Activated CD4-positive, alpha-beta T cell treated with anti-CD3 and anti-CD28 coated beads for 36 hours (primary cell): ENCODE results near the gene SC5D. TPM values are rescaled to one million over a fixed set of nuclear protein-coding genes. Genes with fewer than 3 reads are reported as not detected.

Source experiments
- ATAC-seq: fragments of 200-7000 bp; cut with Tn5 transposase; one replicate; pipeline ENCODE4 v1.10.0; 2021; ENCODE audit warnings: mild to moderate bottlenecking, moderate library complexity
- CTCF ChIA-PET: fragments of 350-600 bp; sonication (Branson Sonifier 250); formaldehyde crosslinking; loops from one replicate; lab custom pipeline; 2021; ENCODE audit warnings: antibody characterized with exemption; lab: Charles Lee
- POLR2A ChIA-PET: fragments of 350-600 bp; sonication (Branson Sonifier 250); formaldehyde crosslinking; loops from one replicate; lab custom pipeline; 2021; ENCODE audit warnings: antibody characterized with exemption, inconsistent platforms; lab: Charles Lee
- DNase-seq: peaks from one replicate; pipeline ENCODE4 v3.0.0-alpha.2; 2020
- H3K27ac Mint-ChIP-seq: one replicate; pipeline ENCODE4 v1.8.0; 2021; ENCODE audit warnings: mixed read lengths
- H3K27me3 Mint-ChIP-seq: one replicate; pipeline ENCODE4 v1.8.0; 2021; ENCODE audit warnings: mixed read lengths
- H3K36me3 Mint-ChIP-seq: one replicate; pipeline ENCODE4 v1.8.0; 2021; ENCODE audit warnings: low read depth, mixed read lengths
- H3K4me1 Mint-ChIP-seq: one replicate; pipeline ENCODE4 v1.8.0; 2021; ENCODE audit warnings: mixed read lengths
- H3K4me3 Mint-ChIP-seq: one replicate; pipeline ENCODE4 v1.8.0; 2021; ENCODE audit warnings: mild to moderate bottlenecking, moderate library complexity, mixed read lengths
- H3K9me3 Mint-ChIP-seq: one replicate; pipeline ENCODE4 v1.8.0; 2021; ENCODE audit warnings: low read depth, mixed read lengths
- intact Hi-C, 2 experiments: fragments of 100-400 bp; cut with DNase I in 1 of 2; cut with micrococcal nuclease in 1 of 2; formaldehyde crosslinking; loops; one replicate each; pipeline versions ENCODE4 v1.14.2 to v1.15.1; 2022 to 2024; cut with DNase I, micrococcal nuclease
- total RNA-seq, 2 experiments: library from RNA; stranded (reverse); gene quantifications; one replicate each; pipeline ENCODE4 v1.2.3, GENCODE V29; 2021

The SC5D gene, protein sequence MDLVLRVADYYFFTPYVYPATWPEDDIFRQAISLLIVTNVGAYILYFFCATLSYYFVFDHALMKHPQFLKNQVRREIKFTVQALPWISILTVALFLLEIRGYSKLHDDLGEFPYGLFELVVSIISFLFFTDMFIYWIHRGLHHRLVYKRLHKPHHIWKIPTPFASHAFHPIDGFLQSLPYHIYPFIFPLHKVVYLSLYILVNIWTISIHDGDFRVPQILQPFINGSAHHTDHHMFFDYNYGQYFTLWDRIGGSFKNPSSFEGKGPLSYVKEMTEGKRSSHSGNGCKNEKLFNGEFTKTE
- total RNA-seq = 10 to 100 TPM; 22.3 to 29.9 TPM

DNA sequence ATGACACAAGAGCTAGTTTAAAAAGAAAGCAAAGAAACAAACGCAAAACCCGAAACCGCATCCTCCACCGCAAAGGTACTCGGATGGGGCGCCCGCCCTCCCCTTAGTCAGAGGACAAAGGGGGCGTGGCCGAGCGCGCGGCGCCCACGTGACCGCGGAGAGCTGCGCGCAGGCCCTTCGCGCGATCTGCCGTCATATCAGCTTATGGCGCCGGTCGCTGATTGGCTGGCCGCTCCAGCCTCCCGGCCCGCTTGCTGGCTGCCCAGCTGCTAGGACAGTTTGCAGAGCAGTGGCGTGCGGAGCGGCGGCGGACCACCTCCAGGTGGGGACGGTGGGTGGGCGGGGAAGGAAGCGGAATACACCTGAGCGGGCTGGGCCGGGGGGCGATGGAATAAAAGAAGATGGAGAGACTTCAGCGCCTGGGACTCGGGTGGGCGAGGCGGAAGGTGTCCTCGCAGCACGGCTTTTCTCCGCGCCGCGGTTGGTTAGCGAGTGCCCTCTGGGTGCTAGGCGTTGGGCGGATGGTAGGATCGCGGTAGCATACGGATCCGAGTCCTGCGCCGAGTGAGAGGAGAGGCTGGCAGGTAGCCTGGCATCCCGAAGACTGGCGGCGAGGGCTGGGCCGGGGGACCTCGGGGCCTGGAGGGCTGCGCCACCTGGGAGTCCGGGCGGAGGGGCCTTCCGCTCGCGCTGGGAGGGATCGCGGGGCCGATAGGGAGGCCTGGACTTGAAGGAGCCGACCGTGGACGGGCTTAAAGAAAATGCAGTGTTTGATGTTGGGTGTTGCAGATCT is at the start of gene SC5D:
Gene SC5D, plus strand, starts transcription at position 277 of the 793 bp plus-strand sequence. CDS start 10,605 bp downstream, outside the sequence.
- intact Hi-C loops = loop anchor here (1.0 to 5.0 kb wide), 7 partner anchors 44 to 1768 kb away; partner anchors contain the start of gene ARHGEF12 (in 1 of the 2)
- Mint-ChIP-seq H3K36me3 (peaks cover 6% of the 10 kb centered on the region), H3K27me3 (no peaks in the 10 kb centered on the region), H3K9me3 (no peaks in the 10 kb centered on the region), H3K4me3 (peak within 1 kb of the TSS; percentile 81), H3K27ac (peak within 1 kb of the TSS; percentile 91), H3K4me1 (peaks cover 36% of the 10 kb centered on the region)
- CTCF ChIA-PET = interaction anchor here (0.6 to 1.4 kb wide), 7 partner anchors 8 to 1364 kb away, joined by 3 to 7 read pairs (median 3); no protein-coding TSS in a partner anchor
- peak; percentile 95 for ATAC-seq
- DNase-seq = peak; percentile 97
- POLR2A ChIA-PET = interaction anchor here (0.8 to 1.2 kb wide), 3 partner anchors 12 to 175 kb away, joined by 4 to 6 read pairs (median 5); no protein-coding TSS in a partner anchor

DNA sequence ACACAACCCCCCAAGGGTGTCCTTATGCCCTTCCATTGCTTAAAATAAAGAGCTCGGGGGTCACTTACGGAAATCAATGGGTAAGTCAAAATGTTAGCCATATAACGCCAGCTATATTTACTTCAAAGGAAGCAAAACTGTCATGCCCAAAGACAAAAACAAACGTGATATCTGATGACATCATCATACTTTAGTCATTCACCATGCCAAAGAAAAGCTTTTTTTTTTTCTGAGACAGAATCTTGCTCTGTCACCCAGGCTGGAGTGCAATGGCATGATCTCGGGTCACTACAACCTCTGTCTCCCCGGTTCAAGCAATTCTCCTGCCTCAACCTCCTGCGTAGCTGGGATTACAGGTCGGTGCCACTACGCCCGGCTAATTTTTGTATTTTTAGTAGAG is 47.7 kb upstream of the SC5D start:
- ChIA-PET CTCF (interaction anchor here (0.7 to 1.1 kb wide), 2 partner anchors 12 to 13 kb away, joined by 3 read pairs; no protein-coding TSS in a partner anchor), POLR2A (no interaction called here)
- Mint-ChIP-seq H3K4me1 (peaks cover 5% of the 10 kb centered on the region), H3K9me3 (no peaks in the 10 kb centered on the region), H3K36me3 (no peaks in the 10 kb centered on the region), H3K4me3 (no peak overlapping the region), H3K27ac (no peak overlapping the region), H3K27me3 (peaks cover 2% of the 10 kb centered on the region)
- intact Hi-C loops = loop anchor here in 1 of 2 experiments (5.0 kb wide), 1 partner anchor 47 kb away; the partner anchor contains the start of gene SC5D
- no peak for DNase-seq
- no peak for ATAC-seq

DNA sequence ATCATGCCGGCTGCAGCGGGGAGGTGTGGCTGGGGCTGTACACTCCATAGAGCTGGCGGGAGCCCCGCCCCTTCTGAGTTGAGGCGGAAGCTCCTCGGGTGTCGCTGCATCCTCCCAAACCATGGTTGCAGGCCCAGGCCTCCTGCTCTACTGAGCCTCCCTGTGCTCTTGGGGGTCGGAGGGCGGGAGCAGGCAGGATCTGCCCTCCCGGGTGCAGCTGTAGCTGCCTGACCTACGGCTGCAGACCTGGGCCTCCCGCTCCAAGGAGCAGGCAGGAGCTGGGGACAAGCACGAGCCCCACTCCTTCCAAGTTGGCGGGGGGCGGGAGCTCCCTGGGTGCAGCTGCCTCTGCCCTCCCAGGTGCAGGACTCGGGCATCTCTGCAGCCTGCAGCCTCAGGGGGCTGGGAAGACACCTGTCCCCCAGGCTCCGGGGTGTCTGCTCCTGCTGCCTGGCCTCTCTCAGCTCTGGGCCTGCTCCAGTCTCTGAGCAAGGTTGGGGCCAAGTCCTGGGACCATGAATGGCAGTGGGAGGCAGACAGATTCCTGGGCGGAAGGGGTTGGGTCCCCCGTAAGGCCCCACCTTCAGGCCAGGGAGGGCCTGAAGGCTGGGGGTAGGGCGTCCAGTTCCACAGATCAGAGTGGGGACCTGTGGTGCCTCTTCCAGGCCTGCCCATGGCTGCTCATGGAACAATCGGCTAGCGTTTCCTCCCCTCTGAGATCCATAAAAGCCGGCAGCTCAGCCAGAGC is 46.4 kb upstream of the SC5D start:
- Mint-ChIP-seq H3K27me3 (peaks cover 4% of the 10 kb centered on the region), H3K4me1 (peaks cover 5% of the 10 kb centered on the region)
- CTCF ChIA-PET = interaction anchor here (0.6 to 1.4 kb wide), 3 partner anchors 9 to 1566 kb away, joined by 3 to 4 read pairs (median 4); no protein-coding TSS in a partner anchor

DNA sequence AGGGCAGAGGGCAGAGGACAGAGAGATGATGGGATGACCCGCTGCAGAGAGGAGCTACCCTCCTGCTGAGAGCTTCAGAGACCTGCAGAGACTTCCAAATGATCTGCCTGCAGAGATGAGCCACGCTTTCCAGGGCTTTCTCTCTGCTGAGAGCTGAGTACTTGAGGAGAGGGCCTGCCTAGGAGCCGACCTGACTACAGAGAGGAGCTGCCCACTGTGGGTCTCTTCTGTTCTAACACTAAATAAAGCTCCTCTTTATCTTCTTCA is 45.9 kb upstream of the SC5D start:
- Mint-ChIP-seq H3K27ac (no peak overlapping the region), H3K9me3 (no peaks in the 10 kb centered on the region), H3K4me3 (no peak overlapping the region), H3K27me3 (peaks cover 4% of the 10 kb centered on the region), H3K4me1 (peaks cover 5% of the 10 kb centered on the region), H3K36me3 (no peaks in the 10 kb centered on the region)
- ATAC-seq = no peak
- CTCF ChIA-PET = interaction anchor here (0.6 to 1.4 kb wide), 4 partner anchors 9 to 1566 kb away, joined by 3 to 4 read pairs (median 4); no protein-coding TSS in a partner anchor
- intact Hi-C loops = loop anchor here in 1 of 2 experiments (5.0 kb wide), 1 partner anchor 46 kb away; the partner anchor contains the start of gene SC5D
- POLR2A ChIA-PET = no interaction called here
- DNase-seq = no peak

More for the DNA sequence above, 46.4 kb upstream of the SC5D start:
- H3K27ac Mint-ChIP-seq = no peak overlapping the region
- ATAC-seq = no peak
- POLR2A ChIA-PET = no interaction called here
- DNase-seq = no peak
- no peaks in the 10 kb centered on the region for H3K36me3 Mint-ChIP-seq
- H3K4me3 Mint-ChIP-seq = no peak overlapping the region
- no peaks in the 10 kb centered on the region for H3K9me3 Mint-ChIP-seq
- intact Hi-C loops = loop anchor here in 1 of 2 experiments (5.0 kb wide), 1 partner anchor 46 kb away; the partner anchor contains the start of gene SC5D

DNA sequence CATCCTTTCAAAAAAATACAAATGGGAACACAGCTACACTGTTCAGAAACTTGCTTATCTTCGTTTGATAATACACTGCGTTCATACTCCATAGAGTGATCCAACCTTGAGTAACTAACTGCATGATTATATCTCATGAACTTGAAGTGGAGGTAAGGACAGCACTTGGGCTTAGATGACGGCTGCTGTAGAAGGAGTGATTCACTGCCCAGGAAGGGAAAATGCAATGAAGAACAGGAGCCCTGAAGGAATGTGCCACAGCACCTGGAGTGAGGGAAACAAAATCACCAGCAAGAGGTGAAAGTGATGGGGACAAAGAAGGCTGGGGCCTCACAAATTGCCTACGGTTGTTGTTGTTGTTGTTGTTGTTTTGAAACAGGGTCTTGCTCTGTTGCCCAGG is 44.1 kb upstream of the SC5D start:
- intact Hi-C loops = loop anchor here (2.0 to 5.0 kb wide), 2 partner anchors 44 kb away; partner anchors contain the start of gene SC5D (in 2 of the 2)
- no peak for ATAC-seq
- Mint-ChIP-seq H3K27me3 (peaks cover 4% of the 10 kb centered on the region), H3K4me1 (peaks cover 5% of the 10 kb centered on the region), H3K36me3 (no peaks in the 10 kb centered on the region), H3K9me3 (no peaks in the 10 kb centered on the region), H3K27ac (no peak overlapping the region), H3K4me3 (no peak overlapping the region)
- ChIA-PET CTCF (interaction anchor here (1.2 kb wide), 1 partner anchor 343 kb away, joined by 4 read pairs; no protein-coding TSS in a partner anchor), POLR2A (no interaction called here)
- DNase-seq = no peak

DNA sequence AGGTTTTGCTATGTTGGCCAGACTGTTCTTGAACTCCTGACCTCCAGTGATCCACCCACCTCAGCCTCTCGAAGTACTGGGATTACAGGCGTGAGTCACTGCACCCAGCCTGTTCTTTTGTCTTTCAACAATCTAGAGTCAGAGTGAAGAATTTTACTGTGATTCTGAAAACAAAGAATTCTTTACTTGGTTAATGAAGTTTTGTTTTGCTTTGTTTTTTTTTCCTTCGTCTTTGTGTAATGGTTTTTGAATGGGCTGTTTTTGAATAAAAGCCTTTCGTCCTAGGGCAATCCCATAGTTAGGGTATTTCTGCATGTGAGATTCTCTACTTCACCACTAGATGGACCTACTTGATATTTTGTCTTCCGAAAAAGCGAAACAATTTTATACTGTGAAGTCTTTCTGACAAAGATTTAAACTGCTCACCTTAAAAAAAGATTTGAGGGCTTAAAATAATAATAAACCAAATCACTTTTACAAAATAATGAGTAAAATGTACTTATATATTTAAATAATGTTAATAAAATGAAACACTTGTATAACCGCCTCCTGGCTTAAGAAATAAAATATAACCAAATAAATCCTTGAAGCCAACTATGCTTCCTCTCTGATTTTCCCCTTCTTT is 43.4 kb upstream of the SC5D start:
- Mint-ChIP-seq H3K4me3 (no peak overlapping the region), H3K4me1 (peaks cover 5% of the 10 kb centered on the region), H3K36me3 (no peaks in the 10 kb centered on the region), H3K27ac (no peak overlapping the region), H3K27me3 (peaks cover 6% of the 10 kb centered on the region), H3K9me3 (peaks cover 2% of the 10 kb centered on the region)
- ATAC-seq = peak; percentile 87
- ChIA-PET POLR2A (no interaction called here), CTCF (interaction anchor here (0.6 to 2.1 kb wide), 4 partner anchors 71 to 342 kb away, joined by 3 to 18 read pairs (median 4); no protein-coding TSS in a partner anchor)
- peak; percentile 54 for DNase-seq
- intact Hi-C loops = loop anchor here (1.0 to 5.0 kb wide), 3 partner anchors 43 to 342 kb away; partner anchors contain the start of gene SC5D (in 2 of the 2)

DNA sequence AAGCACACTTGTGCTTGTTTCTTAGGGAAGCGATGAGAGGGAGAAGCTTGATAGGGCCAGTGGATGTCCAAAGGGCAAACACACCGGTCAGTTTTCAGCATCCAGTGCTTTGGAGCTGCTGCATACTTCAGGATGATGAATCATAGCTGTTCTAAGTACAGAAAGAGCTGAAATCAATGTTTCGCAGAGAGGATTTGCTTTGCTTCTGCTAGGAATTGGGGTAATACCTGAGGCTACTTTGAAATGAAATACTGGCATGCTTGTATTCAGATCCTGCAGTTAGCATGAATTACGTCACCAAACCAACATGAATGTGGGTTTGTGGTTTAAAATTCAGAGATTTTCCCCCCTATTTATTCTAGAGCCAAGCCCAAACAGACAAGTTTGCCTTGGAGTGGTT is 41.7 kb upstream of the SC5D start:
- ATAC-seq = no peak
- no peak overlapping the region for H3K4me3 Mint-ChIP-seq
- intact Hi-C loops = no loop called here
- H3K27me3 Mint-ChIP-seq = peaks cover 8% of the 10 kb centered on the region
- POLR2A ChIA-PET = no interaction called here
- peaks cover 5% of the 10 kb centered on the region for H3K4me1 Mint-ChIP-seq
- CTCF ChIA-PET = interaction anchor here (0.9 to 2.1 kb wide), 8 partner anchors 10 to 417 kb away, joined by 3 to 18 read pairs (median 4); no protein-coding TSS in a partner anchor
- DNase-seq = no peak
- peaks cover 5% of the 10 kb centered on the region for H3K9me3 Mint-ChIP-seq
- H3K36me3 Mint-ChIP-seq = no peaks in the 10 kb centered on the region
- no peak overlapping the region for H3K27ac Mint-ChIP-seq

DNA sequence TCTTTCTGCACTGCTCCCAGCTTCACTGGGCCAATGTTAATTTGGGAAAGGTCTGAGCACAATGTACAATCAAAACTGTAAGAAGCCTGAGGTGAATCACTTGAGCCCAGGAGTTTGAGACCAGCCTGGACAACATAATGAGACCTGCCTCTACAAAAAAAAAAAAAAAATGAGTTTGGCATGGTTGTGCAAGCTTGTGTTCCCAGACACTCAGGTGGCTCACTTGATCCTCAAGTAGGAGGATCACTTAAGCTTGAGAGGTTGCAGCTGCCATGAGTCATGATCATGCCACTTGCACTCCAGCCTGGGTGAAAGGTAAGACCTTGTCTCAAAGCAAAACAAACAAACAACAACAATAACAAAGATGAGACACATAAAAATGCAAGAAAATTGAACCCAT is 38.6 kb upstream of the SC5D start:
- H3K27me3 Mint-ChIP-seq = peaks cover 10% of the 10 kb centered on the region
- DNase-seq = no peak
- H3K4me3 Mint-ChIP-seq = no peak overlapping the region
- CTCF ChIA-PET = interaction anchor here (0.8 kb wide), 1 partner anchor 552 kb away, joined by 3 read pairs; no protein-coding TSS in a partner anchor
- no peaks in the 10 kb centered on the region for H3K36me3 Mint-ChIP-seq
- POLR2A ChIA-PET = no interaction called here
- ATAC-seq = no peak
- peaks cover 5% of the 10 kb centered on the region for H3K9me3 Mint-ChIP-seq
- intact Hi-C loops = no loop called here
- peaks cover 3% of the 10 kb centered on the region for H3K4me1 Mint-ChIP-seq
- no peak overlapping the region for H3K27ac Mint-ChIP-seq

DNA sequence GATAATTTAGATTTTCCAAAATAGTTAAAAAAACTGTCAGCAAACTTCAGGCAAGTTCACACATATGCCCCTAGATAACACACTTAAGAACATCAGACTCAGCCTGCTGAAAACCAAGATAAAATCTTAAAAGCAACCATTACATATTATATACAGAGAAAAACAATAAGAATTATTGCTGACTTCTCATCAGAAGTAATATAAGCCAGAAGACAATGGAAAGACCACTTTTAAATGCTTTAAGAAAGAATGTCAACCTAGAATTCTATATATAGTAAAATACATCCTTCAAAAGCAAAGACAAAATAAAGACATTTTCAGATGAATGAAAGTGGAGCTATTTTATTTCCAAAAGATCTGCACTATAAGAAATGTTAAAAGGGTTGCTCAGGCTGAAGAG is 37.8 kb upstream of the SC5D start:
- DNase-seq (no peak), ATAC-seq (no peak)
- ChIA-PET CTCF (interaction anchor here (1.2 to 1.5 kb wide), 2 partner anchors 8 to 350 kb away, joined by 3 to 4 read pairs; no protein-coding TSS in a partner anchor), POLR2A (no interaction called here)
- Mint-ChIP-seq H3K27ac (no peak overlapping the region), H3K4me1 (no peaks in the 10 kb centered on the region), H3K27me3 (peaks cover 9% of the 10 kb centered on the region), H3K36me3 (no peaks in the 10 kb centered on the region), H3K9me3 (peaks cover 5% of the 10 kb centered on the region), H3K4me3 (no peak overlapping the region)
- intact Hi-C loops = no loop called here

DNA sequence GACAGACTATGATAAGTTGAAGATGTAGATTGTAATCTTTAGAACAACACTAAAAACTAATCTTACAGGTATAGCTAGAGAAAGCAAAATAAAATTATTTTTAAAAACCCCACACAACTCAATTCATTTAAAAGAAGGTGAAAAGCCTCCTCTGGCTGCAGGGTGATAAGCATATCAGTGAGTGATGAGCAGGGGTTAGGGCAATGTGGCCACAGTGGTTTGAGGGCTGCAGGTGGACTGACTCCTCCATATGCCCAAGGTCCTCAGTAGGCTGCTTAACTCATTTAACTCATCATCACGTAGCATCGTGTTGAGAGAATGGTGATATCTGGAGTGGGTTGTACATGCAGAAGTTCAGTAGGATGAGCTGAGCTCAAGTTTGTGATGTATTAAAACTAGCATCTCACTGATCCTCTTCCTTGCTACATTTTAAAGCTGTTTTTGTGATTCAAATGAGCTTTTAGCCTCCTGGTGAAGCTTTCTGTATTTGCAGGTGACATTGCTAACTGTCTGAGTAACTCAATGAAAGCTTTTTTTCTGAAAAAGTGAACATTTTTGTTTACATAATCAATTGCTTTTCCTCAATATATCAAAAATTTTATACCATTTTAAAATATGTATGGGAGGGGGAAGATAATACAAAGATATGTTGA is 37.0 kb upstream of the SC5D start:
- H3K4me1 Mint-ChIP-seq = no peaks in the 10 kb centered on the region
- ATAC-seq (no peak), DNase-seq (no peak)
- H3K27ac Mint-ChIP-seq = no peak overlapping the region
- CTCF ChIA-PET = interaction anchor here (0.6 to 1.5 kb wide), 3 partner anchors 9 to 350 kb away, joined by 3 to 4 read pairs (median 3); no protein-coding TSS in a partner anchor
- peaks cover 5% of the 10 kb centered on the region for H3K9me3 Mint-ChIP-seq
- H3K27me3 Mint-ChIP-seq = peaks cover 6% of the 10 kb centered on the region
- no peak overlapping the region for H3K4me3 Mint-ChIP-seq
- intact Hi-C loops = no loop called here
- no peaks in the 10 kb centered on the region for H3K36me3 Mint-ChIP-seq
- POLR2A ChIA-PET = no interaction called here
